Measurements from ENCODE around the gene GRPR.

- TF ChIP-seq POLR2A (IDR thresholded peaks at IDR 0.05) (no peak), CTCF (IDR thresholded peaks at IDR 0.05) (no peak), EP300 (IDR thresholded peaks at IDR 0.05) (no peak), POLR2AphosphoS5 (IDR thresholded peaks at IDR 0.05) (no peak)
Measured at GRCh38 chrX:16148896-16149295, 25.5 kb downstream of the GRPR start.
